Neutrophil (primary cell): ENCODE measurements around the gene R3HDM4.

Experiments
- H3K27ac ChIP-seq: fragments of 200-600 bp; sonication (generic); 2 replicates; pipeline ENCODE4 v1.5.1; 2016; ENCODE audit warnings: mild to moderate bottlenecking, moderate library complexity
- H3K27me3 ChIP-seq: fragments of 200-600 bp; sonication (generic); 2 replicates; pipeline ENCODE4 v1.6.0; 2016; ENCODE audit warnings: mild to moderate bottlenecking
- H3K36me3 ChIP-seq: fragments of 200-600 bp; sonication (generic); 2 replicates; pipeline ENCODE4 v1.5.1; 2017
- H3K4me1 ChIP-seq, 2 experiments: fragments of 200-600 bp in 1 of 2; sonication (generic) in 1 of 2; 1 replicate in 1 of 2; 2 replicates in 1 of 2; pipeline versions ENCODE4 v1.5.1 to v1.6.1; 2013 to 2016; ENCODE audit warnings: low read depth in 1 of 2, low read length in 1 of 2, mild to moderate bottlenecking in 1 of 2, moderate library complexity in 1 of 2; ENCODE audit not compliant: control insufficient read depth in 1 of 2, insufficient read depth in 1 of 2
- H3K4me3 ChIP-seq, 2 experiments: fragments of 200-600 bp in 1 of 2; sonication (generic) in 1 of 2; 1 replicate in 1 of 2; 2 replicates in 1 of 2; pipeline ENCODE4 v1.5.1; 2013 to 2016; ENCODE audit warnings: low read depth in 1 of 2, low read length in 1 of 2, mild to moderate bottlenecking in 1 of 2, moderate library complexity in 1 of 2
- H3K9me3 ChIP-seq: fragments of 200-600 bp; sonication (generic); 2 replicates; pipeline ENCODE4 v1.5.1; 2016
- TF ChIP-seq, protein P1 (sequence below): fragments of 200-600 bp; sonication (generic); IDR thresholded peaks from 2 replicates; pipeline ENCODE4 v1.5.1; 2016; ENCODE audit warnings: antibody characterized with exemption

Gene R3HDM4

DNA sequence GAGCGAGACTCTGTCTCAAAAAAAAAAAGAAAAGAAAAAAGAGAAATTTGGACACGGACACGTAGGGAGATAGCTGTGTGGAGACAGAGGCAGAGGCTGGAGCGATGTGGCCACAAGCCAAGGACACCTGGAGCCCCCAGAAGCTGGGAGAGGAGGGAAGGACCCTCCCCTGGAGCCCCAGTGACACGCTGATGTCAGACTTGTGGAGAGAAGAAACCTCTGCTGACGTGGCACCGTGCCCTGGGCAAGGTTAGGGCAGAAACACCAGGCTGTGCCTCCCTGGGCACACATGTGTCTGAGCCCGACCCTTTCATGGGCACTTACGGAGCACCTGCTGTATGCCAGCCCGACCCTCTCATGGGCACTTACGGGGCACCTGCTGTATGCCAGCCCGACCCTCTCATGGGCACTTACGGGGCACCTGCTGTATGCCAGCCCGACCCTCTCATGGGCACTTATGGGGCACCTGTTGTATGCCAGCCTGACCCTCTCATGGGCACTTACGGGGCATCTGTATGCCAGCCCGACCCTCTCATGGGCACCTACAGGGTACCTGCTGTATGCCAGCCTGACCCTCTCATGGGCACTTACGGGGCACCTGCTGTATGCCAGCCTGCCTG, 30.6 kb upstream of the R3HDM4 start:
- Histone ChIP-seq H3K9me3 (no peaks in the 10 kb centered on the region), H3K27ac (no peak overlapping the region), H3K36me3 (peaks cover 49% of the 10 kb centered on the region), H3K27me3 (no peaks in the 10 kb centered on the region), H3K4me3 (no peak overlapping the region), H3K4me1 (peaks cover 22 to 56% of the 10 kb centered on the region in 2 experiments)
- TF ChIP-seq, protein P1, sequence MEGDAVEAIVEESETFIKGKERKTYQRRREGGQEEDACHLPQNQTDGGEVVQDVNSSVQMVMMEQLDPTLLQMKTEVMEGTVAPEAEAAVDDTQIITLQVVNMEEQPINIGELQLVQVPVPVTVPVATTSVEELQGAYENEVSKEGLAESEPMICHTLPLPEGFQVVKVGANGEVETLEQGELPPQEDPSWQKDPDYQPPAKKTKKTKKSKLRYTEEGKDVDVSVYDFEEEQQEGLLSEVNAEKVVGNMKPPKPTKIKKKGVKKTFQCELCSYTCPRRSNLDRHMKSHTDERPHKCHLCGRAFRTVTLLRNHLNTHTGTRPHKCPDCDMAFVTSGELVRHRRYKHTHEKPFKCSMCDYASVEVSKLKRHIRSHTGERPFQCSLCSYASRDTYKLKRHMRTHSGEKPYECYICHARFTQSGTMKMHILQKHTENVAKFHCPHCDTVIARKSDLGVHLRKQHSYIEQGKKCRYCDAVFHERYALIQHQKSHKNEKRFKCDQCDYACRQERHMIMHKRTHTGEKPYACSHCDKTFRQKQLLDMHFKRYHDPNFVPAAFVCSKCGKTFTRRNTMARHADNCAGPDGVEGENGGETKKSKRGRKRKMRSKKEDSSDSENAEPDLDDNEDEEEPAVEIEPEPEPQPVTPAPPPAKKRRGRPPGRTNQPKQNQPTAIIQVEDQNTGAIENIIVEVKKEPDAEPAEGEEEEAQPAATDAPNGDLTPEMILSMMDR: no peak

DNA sequence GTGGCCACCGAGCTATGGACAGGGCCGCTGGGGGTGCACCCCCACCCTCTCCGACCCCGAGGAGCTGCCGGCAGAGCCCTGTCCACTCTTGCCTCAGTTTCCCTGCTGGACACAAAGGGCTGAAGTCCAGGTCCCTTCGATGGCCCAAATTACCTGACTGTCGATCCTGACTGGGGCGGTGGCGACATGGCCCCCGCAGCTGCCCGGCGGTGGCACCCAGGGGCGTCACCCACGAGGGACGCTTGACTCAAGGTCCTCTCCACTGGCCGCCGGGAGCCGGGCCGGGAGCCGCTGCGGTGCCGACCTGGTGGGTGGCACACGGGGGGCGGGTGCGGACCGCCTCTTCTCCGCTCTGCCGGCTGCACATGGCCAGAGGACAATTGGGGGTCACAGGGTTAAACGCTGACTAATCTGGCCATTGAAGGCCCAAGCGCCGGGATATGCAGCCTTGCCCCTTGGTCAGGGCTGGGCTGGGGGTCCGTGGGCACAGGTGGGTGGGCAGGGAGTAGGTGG, 29.2 kb upstream of the R3HDM4 start:
- Histone ChIP-seq H3K36me3 (peaks cover 46% of the 10 kb centered on the region), H3K4me1 (peaks cover 20 to 55% of the 10 kb centered on the region in 2 experiments), H3K9me3 (no peaks in the 10 kb centered on the region), H3K4me3 (no peak overlapping the region), H3K27ac (no peak overlapping the region), H3K27me3 (no peaks in the 10 kb centered on the region)
- TF ChIP-seq, protein P1: no peak

DNA sequence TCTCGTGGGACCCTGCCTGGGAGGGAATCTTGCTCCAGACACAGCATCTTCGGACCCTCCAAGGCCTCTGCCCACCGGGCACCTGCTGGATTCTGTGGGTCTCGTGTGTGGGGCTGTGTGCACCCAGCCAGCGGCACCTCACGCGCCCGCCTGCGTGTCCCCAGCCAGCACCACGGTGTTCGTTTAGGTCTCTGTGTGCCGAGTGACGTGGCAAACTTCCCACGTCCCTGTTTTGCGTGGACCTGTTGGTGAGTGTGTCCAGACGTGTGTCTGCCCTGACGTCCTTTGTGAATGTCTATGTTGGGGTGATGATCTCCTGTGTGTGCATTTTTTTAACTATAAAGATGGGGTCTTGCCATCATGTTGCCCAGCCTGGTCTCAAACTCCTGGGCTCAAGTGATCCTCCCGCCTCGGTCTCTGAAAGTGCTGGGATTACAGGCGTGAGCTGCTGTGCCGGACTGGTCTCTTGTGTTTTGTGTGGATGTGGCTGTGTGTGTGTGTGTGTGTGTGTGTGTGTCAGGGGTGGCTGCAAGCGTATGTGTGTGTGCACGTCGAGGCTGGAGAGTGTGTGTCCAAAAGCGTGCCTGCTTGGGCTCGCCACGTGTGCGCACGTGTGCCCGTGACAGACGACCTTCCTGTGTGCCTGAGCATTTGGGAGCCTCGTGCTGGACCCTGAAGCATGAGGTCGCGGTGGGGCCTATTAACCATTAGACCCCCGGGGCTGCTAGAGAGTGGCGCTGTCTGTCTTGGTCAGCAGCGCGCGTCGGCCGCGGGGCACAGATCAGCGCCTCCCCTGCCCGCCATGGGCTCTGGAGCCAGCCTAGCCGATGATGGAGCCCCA, 28.5 kb upstream of the R3HDM4 start:
- peaks cover 49% of the 10 kb centered on the region for H3K36me3 ChIP-seq
- peaks cover 19 to 53% of the 10 kb centered on the region in 2 experiments for H3K4me1 ChIP-seq
- peak overlapping the region in 1 of 2 experiments; percentile 65 for H3K4me3 ChIP-seq
- H3K27ac ChIP-seq: peak overlapping the region; percentile 65
- no peaks in the 10 kb centered on the region for H3K9me3 ChIP-seq
- H3K27me3 ChIP-seq: no peaks in the 10 kb centered on the region
- TF ChIP-seq, protein P1: no peak

DNA sequence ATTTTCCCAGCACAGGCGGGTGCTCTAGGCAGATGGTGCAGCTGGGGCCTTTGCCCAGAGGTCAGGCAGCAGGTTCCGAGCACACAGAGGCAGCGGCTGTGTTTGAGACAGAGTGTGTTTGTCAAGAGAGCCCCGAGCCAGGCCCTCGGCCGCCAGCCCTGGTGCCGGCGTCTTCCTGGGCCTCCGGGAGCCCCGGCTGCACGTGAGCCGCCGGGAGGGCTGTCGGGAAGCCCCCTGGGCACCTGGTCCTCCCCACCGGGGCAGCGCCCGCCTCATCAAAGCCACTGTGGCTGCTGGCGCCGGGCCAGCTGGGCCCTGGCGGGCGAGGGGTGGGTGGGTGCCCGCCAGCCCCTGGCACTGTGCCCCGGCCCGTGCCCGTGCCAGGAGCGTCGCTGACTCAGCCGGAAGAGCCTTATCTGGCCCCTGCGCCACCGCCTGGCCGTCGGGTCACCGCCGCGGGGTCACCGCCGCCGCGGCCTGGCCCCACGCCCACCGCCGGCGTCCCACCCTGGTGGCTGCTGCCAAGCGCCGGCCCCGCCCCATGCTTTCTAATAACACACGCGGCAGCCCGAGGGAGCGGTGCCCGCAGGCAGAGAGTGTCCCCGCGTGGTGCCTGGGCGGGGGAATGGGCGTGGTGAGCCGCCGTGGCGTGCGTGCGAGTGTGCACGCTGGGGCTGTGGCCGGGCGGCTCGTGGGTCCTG, 27.7 kb upstream of the R3HDM4 start:
- no peaks in the 10 kb centered on the region for H3K9me3 ChIP-seq
- H3K27me3 ChIP-seq: no peaks in the 10 kb centered on the region
- TF ChIP-seq, protein P1: no peak
- peaks cover 56% of the 10 kb centered on the region for H3K36me3 ChIP-seq
- peak overlapping the region in 1 of 2 experiments; percentile 65 for H3K4me3 ChIP-seq
- H3K4me1 ChIP-seq: peaks cover 19 to 59% of the 10 kb centered on the region in 2 experiments
- H3K27ac ChIP-seq: peak overlapping the region; percentile 65

DNA sequence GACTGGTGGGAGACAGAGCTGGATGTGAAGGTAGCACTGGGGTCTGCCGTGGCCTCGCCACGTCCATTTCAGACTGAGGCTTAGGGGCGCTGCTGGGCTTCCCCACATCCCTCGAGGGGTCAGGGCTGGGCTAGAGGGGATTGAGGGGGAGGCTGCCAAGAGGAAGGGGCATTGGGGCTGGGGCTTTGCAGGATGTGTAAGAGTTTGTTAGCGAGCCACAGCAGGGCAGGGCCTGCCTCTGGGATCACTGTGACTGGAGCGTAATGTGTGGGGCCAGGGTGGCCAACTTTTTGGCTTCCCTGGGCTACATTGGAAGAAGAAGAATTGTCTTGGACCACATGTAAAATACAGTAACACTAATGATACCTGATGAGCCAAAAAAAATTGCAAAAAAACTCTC, 26.9 kb upstream of the R3HDM4 start:
- TF ChIP-seq, protein P1: no peak
- Histone ChIP-seq H3K4me3 (peak overlapping the region in 1 of 2 experiments; percentile 65), H3K27me3 (no peaks in the 10 kb centered on the region), H3K9me3 (no peaks in the 10 kb centered on the region), H3K4me1 (peaks cover 26 to 59% of the 10 kb centered on the region in 2 experiments), H3K27ac (peak overlapping the region; percentile 65), H3K36me3 (peaks cover 59% of the 10 kb centered on the region)
